C1 segment of cervical spinal cord (tissue), 14 donors: ENCODE data around the gene PTPN22.

ENCODE experiments used
- DNase-seq, 14 donors: peaks; one replicate each; lab custom pipeline; 2025; lab: John Stamatoyannopoulos, UW

The PTPN22 gene

GRCh38 chr1:113802367-113803007 lies 69.0 kb downstream of the PTPN22 start:
- DNase-seq, result no peak

- DNase-seq, result no peak
Measured at GRCh38 chr1:113800487-113800886, 71.0 kb downstream of the PTPN22 start.

- DNase-seq, result no peak
Measured at GRCh38 chr1:113797472-113797871, 74.0 kb downstream of the PTPN22 start.

- no peak for DNase-seq
Measured at GRCh38 chr1:113793878-113794834, 77.4 kb downstream of the PTPN22 start.

GRCh38 chr1:113792986-113793385 lies 78.5 kb downstream of the PTPN22 start:
- no peak for DNase-seq

- DNase-seq, result no peak
Measured at GRCh38 chr1:113792471-113792870, 79.0 kb downstream of the PTPN22 start.

- no peak for DNase-seq
Measured at GRCh38 chr1:113788802-113789201, 82.7 kb downstream of the PTPN22 start.

GRCh38 chr1:113787663-113788062 lies 83.8 kb downstream of the PTPN22 start:
- DNase-seq, result no peak

GRCh38 chr1:113786069-113786468 lies 85.4 kb downstream of the PTPN22 start:
- DNase-seq, result no peak

- peak in 1 of 14 donors; percentile 12 for DNase-seq
Measured at GRCh38 chr1:113784104-113784779, 87.3 kb downstream of the PTPN22 start.

- peak in 4 of 14 donors; percentile 1 to 30 (median 2) for DNase-seq
Measured at GRCh38 chr1:113783254-113784103, 88.0 kb downstream of the PTPN22 start.

- peak in 1 of 14 donors; percentile 48 for DNase-seq
Measured at GRCh38 chr1:113782406-113782805, 89.1 kb downstream of the PTPN22 start.

- DNase-seq, result no peak
Measured at GRCh38 chr1:113780374-113781146, 91.0 kb downstream of the PTPN22 start.

- no peak for DNase-seq
Measured at GRCh38 chr1:113779542-113779941, 92.0 kb downstream of the PTPN22 start.

- DNase-seq, result no peak
Measured at GRCh38 chr1:113777561-113777960, 94.0 kb downstream of the PTPN22 start.

GRCh38 chr1:113770031-113770430 lies 101.5 kb downstream of the PTPN22 start:
- DNase-seq, result peak in 1 of 14 donors; percentile 74

GRCh38 chr1:113769601-113769970 lies 101.9 kb downstream of the PTPN22 start:
- DNase-seq, result peak in 1 of 14 donors; percentile 77

GRCh38 chr1:113768916-113769600 lies 102.5 kb downstream of the PTPN22 start:
- no peak for DNase-seq

GRCh38 chr1:113765306-113766230 lies 105.9 kb downstream of the PTPN22 start:
- DNase-seq, result no peak
